NCI-H460 (cell line): ENCODE results near the gene CRB2. TPM values are rescaled to one million over a fixed set of nuclear protein-coding genes. Genes with fewer than 3 reads are reported as not detected.

Experiments used
- DNase-seq: peaks from one replicate; pipeline ENCODE4 v3.0.0-alpha.2; 2016; ENCODE audit warnings: low read depth; ENCODE audit errors: extremely low read depth
- total RNA-seq: library from RNA; depleted of rRNA; stranded (reverse); fragments of >200 nt; shearing (Covaris generic); gene quantifications from 2 replicates; pipeline ENCODE4 v1.2.3, GENCODE V29; 2014

The CRB2 gene
- total RNA-seq, 1 experiment from 2014 or later: not detected

DNA sequence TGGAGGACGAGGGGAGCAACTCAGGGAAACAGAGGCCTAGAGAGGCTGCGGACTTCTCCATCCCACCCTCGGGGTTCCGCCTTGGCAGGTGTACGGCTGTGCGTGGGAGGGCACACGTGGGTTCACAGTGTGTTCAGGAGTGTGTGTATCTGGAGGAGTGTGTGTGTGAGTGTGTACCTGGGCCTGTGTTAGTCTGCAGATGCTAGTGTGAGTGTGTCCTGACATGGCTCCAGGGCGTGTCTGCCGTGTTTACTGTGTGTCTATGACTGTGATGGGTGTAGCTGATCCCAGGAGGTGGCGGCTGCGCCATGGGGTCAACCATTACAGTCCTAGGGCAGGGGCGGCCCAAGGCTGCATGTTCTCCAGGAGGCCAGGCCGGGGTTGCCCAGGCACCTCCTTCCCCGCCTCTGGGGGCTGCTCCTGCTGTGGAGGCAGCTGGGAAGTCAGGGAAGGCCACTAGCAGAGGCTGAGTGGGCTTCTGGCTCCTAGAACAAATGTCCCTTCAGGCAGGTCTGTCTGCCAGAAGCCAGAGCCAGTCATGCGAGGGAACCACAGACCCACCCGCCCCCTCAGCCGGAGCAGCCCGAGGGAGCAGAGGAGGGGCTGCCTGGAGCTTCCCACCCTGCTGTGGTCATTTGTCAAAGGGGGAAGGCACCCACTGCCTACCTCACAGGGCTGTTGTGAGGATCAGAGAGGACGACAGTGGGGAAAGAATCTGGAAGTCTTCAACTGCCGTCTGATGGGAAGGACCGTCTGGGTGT lies 21.4 kb downstream of the CRB2 start:
- DNase-seq: no peak

DNA sequence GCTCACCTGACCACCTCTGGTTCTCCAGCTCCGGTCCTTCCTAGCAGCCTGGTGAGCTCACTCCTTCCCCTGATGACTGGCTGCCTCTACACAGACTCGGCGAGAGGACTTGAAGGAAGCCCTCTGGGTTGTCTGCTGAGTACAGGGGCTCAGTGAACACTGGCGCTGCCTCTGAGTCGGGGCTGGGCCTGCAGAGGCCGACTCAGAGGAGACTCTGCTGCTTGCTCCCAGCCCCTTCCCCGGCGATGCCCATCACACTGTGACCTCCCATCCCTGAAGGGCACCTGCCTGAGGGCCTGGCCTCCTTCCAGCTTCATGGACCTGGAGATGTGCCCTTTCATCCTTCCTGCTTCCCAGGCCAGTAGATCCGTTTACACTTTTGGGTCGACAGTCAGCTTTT lies 22.0 kb downstream of the CRB2 start:
- no peak for DNase-seq

DNA sequence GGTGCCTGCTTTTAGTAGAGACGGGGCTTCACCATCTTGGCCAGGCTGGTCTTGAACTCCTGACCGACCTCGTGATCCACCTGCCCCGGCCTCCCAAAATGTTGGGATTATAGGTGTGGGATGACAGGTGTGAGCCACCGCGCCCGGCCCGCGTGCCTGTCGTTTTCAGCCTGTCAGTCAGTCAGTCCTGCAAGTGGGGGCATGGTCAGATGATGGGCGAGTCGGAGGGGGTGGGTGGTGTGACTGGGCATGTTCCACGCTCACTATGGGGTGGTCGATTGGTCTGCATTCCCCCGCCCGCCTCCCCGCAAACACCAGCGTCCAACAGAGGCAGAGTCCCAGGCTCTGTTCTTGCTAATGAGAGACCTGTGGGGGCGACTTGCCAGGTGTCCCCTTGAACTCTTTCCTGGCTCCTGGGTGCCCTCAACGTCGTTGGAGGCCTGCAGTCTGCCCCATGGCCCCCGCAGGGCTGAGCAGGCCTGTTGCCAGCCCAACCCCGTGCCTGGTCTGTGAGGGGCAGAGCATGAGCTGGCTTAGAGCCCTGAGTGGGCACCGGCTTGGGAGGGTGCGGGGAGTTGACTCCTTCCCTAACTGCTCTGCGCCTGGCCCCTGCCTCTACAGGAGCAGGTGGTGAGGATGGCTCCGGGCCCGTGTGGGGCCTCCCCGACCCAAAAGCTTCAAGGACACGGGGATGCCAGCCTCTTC lies 23.1 kb downstream of the CRB2 start:
- DNase-seq: no peak

DNA sequence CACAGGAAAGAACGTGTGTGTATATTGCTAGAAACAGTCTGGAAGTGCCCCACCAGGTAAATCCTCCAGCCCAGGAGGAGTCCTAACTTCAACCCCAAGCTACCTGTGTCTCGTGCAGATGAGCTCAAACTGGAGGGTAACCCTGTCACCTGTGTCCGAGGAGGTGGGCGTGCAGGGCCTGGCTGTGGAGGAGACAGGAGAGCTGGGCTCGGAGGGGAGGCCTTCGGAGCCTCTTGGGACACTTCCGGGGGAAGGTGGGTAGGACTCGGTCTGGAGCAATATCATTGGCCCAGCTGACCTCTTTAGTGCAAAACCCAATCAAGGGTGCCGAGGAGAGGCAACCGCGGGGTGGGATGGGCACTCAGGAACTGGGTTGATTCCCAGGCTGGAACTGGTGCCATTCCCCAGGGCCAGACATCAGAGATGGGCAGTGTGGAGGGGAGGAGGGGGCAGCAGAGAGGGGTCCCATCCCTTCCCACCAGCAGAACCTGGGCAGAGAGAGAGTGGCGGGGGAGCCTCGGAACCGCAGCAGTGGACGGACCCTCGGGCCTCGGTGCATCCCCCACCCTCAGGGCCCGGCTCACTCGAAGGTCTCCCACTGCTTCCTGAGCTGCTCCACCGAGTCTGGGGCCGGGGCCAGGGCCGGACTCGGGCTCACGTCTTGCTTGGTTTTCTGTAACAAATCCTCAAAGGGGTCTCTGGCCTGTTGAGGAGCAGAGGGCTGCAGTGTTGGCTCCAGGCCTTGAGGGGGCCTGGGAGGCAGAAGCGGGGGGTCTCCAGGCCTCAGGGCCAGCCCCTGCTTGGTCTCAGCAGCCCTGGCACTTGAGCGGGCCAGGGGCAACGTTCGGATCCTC lies 25.1 kb downstream of the CRB2 start:
- DNase-seq: no peak

DNA sequence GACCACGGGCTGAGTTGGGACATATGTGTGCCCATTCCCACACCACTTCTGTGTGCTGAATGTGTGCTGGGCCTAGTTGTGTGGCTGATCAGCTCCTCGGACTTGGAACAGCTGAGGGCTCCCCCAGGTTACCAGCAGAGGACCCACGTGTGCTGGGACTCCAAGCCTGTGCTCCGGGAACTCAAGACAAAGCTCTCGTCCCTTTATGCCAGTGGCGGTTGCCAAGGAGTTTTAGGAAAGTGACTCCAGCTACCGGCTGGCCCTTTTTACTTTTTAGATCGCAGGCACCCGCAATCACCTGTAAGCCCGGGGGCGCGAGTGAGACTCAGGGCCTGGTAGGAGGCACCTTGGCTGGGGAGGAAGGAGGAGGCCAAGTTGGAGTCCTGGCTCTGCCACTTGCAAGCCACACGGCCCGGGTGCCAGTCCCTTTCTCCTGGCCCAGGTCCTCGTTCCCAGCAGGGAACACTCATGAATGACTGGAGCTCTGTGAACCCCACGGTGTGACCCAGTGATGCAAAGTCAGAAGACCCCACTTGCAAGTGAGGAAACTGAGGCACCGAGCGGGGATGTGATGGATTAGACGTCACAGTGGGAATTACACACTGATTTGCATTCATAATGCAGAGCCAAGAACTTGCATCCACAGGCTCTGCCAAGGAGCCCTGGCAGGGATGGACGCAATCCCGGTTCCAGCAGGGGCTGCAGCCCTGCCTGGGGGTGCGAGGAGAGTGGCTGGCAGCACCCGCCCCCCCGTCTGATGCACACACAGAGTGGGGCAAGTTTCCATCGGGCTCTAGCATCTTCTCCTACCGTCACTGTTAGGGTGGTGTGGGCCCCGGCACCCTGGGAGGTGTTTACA lies 26.9 kb downstream of the CRB2 start:
- DNase-seq: no peak

DNA sequence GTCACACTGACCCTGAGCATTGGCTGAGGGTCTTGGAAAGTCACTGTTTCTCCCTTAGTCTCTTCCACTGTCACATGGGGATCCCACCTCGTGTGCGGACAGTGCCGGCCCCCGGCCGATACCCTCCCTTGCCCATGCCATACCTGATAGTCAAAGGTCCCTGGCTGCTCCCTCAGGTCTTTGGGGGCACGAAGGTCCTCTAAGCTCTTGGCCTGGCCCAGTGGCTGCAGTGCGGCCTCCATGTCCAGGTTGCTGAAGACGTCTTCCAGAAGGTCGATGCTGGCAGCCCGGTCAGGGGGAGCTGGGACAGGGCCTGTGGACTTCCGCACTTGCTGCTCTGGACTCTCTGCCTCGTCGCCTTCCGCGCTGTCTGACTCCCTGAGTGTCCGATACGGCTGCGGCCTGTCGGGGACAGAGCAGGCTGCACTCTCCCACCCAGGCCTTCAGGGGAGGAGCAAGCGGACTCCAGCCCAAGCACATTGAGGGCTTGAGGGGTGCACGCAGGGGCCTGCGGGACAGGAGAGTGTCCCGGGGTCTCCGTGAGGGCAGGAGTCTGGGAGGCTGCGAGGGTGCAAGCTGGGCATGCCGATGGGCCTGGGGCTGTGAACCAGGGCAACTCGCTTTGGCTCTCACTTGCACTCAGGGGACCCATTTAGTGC lies 27.6 kb downstream of the CRB2 start:
- DNase-seq: no peak

DNA sequence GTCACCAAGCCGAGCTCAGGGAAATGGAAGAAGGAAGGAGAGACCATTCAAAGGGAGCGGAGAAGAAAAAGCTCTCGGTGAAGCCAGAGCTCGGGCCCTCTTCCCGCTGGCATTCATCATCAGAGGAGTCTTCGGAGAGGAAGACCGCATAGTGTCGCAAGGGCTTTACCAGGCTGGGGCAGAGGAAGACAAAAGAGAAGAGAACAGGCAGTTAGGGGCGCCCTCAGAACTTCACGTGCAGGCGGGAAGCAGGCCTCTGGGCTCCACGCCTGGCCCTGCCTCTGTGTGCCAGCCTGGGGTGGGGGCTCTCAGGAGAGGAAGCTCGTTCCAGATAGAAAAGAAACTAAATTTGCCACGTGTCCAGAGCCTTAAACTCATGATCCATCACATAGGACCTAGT lies 31.7 kb downstream of the CRB2 start:
- no peak for DNase-seq

DNA sequence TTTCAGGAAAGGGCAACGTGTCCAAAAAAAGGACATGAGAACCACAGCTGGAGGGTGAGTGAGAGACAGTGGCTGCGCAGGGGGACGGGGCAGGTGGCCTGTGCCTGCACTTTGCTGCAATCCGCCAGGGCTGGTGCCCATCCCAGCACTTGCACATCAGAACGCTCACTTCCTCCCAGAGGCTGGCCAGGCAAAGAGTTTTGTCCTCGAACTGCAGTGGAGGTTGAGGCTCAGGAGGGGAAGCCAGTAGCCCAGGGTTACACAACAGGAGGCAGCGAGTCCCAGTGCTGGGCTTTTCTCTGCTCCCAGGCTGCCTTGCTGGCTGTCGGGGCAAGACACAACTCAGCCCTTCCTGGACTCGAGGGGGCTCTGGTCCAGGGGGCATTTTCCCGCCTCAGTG lies 33.1 kb downstream of the CRB2 start:
- no peak for DNase-seq

DNA sequence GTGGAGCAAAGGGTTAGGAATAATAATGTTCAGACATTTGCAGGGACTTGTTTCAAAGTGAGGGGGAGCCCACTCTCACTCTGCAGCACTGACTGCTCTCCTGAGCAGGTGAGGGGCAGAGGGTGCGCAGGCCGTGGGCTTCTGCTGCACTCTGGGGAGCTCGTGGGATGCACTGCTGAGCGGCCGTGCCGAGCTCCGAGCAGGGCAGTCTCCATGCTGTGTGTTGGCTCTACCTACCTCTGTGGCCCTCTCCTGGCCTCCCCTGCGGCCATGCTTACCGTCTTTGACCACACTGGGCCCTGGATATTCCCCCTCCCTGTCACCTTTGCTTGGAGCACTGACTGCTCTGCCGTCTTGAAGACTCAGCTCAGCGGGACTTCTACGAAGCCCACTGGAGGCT lies 33.7 kb downstream of the CRB2 start:
- DNase-seq: no peak

DNA sequence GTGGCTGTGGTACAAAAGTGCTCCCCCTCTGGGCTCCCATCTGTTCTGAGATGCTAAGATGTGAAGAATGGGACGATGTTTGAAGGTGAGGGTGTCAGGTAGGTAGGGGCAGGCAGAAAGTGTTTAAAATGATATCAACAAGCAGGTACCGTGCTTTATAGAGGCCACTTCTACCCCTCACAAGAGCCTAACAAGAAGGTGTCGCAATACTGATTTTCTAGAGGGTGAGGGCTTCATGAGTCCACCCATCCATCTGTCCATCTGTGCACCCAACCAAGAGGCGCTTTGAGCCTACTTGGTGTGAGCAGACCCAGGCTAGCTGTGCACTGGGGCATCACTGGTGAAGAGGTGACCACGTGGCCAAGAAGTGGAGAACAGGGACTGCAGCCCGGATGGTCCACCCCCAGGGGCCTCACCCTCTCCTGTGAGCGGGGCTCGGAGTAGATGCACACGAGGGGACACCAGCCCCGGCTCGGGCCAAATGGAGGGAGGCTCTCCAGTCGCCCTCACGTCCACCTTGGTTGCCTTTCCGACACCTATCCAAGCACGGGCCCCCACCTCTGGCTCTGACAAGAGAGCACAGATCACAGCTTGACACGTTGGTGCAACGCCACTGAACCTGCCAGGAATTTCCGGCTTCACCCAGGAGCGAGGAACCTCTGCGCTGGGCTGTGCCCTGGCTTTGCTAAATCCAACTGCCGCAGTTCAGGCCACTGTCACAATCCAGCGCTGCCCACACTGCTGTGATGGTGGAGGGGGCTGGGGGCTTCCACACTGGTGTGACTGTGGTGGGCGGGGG lies 34.5 kb downstream of the CRB2 start:
- DNase-seq: no peak

DNA sequence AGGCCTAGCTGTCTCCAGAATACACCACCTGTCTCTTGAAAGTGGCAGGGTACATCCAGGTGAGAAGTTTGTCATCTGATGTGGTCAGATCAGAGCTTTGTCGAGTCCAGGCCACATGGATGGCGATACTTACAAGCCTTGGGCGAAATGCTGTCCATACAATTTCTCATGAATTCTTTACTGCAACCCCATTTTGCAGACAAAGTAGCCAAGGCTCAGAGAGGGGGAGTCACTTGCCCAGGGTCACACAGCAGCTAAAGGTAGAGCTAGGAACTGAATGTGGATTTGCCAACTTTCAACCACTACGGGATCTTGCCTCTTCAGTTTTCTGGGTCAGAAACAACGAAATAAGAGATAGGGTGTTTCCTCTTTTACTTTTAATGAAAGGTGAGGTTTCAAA lies 35.2 kb downstream of the CRB2 start:
- no peak for DNase-seq

DNA sequence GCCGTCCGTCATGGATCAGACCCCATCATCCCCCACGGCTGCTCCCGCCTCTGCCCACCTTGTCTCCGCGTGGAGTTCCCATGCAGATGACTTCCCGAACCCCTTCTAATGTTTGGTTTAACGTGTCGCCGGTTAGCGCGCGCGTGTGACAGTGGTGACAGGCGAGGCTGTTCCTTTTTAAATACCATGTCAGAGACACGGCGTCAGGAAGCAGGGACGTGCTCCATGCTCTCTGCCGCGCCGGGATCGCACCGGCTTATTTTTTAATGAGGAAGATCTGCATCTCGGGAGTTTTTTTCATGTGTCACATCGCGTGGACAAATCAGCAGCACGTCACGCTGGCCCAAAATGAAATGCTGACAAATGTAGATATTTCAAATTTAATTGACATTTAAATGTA lies 35.9 kb downstream of the CRB2 start:
- DNase-seq: no peak

DNA sequence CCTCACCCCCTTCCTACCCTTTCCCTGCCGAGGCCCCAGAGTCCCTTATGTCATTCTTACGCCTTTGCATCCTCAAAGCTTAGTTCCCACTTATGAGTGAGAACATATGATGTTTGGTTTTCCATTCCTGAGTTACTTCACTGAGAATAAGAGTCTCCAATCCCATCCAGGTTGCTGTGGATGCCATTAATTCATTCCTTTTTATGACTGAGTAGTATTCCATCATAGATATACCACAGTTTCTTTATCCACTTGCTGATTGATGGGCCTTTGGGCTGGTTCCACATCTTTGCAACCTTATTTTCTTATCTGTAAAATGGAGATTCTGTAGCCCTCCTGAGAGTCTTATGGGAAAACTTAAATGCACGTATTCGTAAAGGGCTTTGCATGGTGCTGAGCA lies 36.8 kb downstream of the CRB2 start:
- no peak for DNase-seq

DNA sequence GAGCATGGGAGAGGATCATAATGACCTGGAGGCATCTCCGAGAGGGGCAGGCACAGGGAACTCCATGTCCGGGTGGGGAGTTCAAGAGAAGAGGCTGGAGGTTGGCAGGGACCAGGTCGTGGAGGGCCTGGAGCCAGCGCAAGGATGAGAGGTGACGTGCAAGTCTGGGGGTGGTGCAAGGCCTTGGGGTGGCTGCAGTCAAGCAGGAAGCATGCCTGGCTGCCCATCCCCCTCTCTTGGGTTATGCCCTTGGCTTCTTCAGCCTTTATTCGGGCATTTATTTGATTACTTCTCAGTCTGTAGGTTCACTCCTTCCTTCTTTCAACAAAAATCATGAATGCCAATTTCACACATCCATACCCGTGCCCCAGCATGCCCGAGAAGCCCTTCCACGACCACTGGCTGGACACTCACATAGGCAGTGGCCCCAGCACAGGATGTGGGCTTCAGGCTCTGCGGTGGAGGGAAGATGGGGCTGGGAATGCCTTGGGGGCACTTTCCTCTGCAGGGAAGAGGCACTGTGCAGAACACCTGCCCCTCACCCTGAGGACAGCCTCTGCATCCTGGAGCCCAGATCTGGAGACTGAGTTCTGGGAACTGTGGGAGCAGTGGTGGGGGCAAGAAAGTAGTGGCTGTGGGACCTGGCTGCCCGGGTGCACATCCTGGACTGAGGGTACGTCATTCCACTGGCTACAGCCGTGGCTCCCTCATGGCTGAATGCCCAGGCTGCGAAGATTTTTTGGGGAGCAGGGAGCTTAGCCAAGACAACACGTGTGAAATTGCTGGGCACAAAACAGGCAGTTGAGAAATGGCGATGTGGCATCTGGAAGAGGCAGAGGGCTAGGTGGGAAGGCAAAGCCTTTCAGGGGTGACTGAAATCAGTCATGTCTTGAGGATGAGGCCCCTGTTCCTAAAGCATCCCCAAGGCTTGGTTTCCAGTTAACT lies 38.6 kb downstream of the CRB2 start:
- no peak for DNase-seq

DNA sequence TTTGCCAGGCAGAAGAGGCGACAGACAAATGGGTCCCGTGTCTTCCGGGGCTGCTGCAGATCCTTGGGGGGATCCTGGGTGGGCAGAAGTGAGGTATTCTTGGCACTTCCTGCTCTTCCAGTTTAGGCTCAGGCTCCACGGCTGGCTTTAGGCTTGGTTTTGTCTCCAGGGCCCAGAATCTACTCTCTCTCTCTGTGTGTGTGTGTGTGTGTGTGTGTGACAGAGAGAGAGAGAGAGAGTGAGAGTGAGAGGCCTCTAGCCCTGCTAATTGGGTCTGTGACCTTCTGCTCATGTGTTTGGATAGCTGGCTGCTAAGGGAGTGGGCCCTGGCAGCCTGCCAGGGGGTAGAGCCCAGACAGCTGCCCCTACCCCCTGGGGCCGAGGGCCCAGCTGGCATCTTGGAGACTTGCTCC lies 39.3 kb downstream of the CRB2 start:
- no peak for DNase-seq

DNA sequence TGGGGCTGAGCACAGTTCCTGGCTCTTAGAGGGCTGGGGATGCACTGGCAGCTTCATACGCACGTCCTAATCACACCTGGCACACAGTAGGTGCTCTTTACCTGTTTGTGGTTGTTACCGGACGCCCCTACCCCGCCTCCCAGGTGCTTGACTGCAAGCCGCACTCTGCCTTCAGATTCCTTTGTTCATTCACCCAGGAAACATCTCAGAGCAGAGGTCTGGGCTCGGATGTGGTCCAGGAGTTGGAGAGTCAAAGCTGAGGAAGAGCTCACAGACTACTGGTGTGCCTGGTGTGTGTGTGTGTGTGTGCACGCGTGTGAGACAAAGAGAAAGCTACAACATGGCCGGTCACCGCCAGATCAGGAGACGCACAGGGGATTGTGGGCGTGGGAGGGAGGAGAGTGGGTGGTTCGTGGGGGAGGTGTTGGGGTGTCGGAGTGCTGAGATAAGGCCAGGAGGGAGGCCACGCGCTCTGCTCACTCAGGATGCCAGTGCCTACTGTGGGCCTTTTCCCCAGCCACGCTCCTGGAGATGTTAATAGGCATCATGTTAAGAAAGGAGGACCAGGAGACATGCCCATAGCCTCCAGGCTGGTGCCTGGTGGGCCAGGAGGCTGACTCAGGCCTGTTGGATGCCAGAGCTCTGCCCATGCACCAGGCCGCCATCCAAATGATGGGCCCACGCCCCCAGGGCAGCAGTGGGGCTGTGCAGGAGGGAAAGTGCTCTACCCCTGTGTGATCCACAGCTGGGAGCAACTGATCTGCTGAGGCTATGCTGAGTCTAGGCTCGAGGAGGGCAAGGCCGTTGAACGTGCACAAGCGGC lies 39.9 kb downstream of the CRB2 start:
- no peak for DNase-seq

DNA sequence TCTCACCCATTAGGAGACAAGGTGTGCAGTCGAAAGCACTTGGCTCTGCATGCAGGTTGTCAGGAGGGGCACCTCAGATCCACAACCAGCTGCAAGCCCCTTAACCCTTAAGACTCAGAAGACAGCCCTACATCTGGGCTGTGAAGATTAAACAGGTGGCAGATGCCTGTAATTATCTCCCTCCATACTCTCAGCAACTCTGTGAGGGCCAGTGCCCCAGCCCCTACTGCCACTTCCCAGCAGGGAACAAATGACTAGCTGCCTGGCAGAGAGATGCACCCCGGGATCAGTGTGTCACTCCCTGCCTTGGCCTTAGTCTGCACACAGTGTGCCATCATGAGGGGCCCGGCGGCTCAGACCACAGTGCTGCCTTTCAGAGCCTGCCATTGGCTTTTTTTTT lies 42.0 kb downstream of the CRB2 start:
- DNase-seq: no peak
